Gastrocnemius medialis (tissue), 4 donors: ENCODE data around the gene FYCO1.

Source experiments
- POLR2A ChIP-seq, 2 donors: fragments of 450-650 bp; IDR thresholded peaks; one replicate each; pipeline ENCODE4 v1.6.1; 2017; ENCODE audit warnings: antibody characterized with exemption in 2 of 2, mild to moderate bottlenecking in 2 of 2, moderate library complexity in 2 of 2
- TF ChIP-seq, protein P1 (sequence below), 5 experiments: fragments of 450-650 bp in 3 of 5; fragments of 200-600 bp in 2 of 5; sonication (generic) in 2 of 5; IDR thresholded peaks in 4 of 5; conservative IDR thresholded peaks in 1 of 5; 1 replicate in 4 of 5; 2 replicates in 1 of 5; pipeline ENCODE4 v1.5.1; 2016 to 2019; ENCODE audit warnings: antibody characterized with exemption in 5 of 5, mild to moderate bottlenecking in 3 of 5, moderate library complexity in 3 of 5

DNA sequence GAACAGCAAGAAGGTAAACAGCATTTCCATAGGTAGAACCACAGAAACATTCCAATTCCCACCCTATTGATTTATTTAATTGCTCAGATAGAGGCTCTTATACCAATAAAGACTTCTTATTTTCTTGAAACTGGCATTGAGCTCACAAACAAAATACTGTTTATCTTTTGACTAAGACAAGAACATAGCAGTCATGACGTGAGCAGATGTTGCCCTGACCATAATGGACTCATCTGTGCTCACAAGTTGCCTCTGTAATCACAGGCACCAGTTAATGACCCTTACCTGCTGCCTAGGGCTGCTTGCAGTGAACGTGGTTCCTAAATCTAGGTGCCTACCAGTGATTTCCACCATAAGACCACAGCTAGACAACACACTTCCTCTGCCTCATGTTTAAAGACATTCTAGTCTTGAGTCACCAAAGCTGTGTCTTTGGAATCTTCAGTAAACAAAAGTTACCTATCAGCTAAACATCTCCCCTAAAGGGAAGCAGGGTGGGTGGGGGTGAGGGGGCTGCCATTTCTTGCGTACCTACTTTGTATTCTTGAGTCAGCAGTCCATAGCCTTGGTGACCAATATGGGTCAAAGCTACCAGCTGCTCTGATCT lies 2.1 kb downstream of the FYCO1 start:
- TF ChIP-seq, protein P1, sequence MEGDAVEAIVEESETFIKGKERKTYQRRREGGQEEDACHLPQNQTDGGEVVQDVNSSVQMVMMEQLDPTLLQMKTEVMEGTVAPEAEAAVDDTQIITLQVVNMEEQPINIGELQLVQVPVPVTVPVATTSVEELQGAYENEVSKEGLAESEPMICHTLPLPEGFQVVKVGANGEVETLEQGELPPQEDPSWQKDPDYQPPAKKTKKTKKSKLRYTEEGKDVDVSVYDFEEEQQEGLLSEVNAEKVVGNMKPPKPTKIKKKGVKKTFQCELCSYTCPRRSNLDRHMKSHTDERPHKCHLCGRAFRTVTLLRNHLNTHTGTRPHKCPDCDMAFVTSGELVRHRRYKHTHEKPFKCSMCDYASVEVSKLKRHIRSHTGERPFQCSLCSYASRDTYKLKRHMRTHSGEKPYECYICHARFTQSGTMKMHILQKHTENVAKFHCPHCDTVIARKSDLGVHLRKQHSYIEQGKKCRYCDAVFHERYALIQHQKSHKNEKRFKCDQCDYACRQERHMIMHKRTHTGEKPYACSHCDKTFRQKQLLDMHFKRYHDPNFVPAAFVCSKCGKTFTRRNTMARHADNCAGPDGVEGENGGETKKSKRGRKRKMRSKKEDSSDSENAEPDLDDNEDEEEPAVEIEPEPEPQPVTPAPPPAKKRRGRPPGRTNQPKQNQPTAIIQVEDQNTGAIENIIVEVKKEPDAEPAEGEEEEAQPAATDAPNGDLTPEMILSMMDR (IDR thresholded peaks at IDR 0.05 in 4 of 5, conservative IDR thresholded peaks at IDR 0.05 in 1 of 5): no peak
- TF ChIP-seq POLR2A (IDR thresholded peaks at IDR 0.05): no peak
